Epithelial cell of prostate (primary cell): ENCODE measurements around the gene PLA2G7.

Experiments used
- DNase-seq: peaks from one replicate; pipeline ENCODE4 v3.0.0-alpha.2; 2011; ENCODE audit warnings: low read depth, low spot score
- H3K27ac ChIP-seq: fragments of 450-650 bp; 2 replicates; pipeline ENCODE4 v1.5.1; 2017; ENCODE audit warnings: mild to moderate bottlenecking

Gene PLA2G7

GRCh38 chr6:46690141-46690755, 44.9 kb downstream of the PLA2G7 start:
- no peak overlapping the region for H3K27ac ChIP-seq
- no peak for DNase-seq

DNA sequence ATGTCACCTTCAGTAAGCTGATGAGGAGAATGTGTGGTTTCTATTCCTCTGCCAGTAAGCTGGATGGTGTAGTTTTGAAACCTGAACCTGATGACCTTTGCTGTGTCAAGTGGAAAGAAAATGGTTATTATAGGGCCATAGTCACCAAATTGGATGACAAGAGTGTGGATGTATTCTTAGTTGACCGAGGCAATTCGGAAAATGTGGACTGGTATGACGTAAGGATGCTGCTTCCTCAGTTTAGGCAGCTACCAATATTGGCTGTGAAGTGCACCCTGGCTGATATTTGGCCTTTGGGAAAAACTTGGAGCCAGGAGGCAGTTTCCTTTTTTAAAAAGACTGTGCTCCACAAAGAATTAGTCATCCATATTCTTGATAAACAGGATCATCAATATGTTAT, 45.5 kb downstream of the PLA2G7 start:
- H3K27ac ChIP-seq, result no peak overlapping the region
- DNase-seq, result no peak

GRCh38 chr6:46688966-46689335, 46.2 kb downstream of the PLA2G7 start:
- H3K27ac ChIP-seq, result no peak overlapping the region
- no peak for DNase-seq

- DNase-seq, result no peak
- no peak overlapping the region for H3K27ac ChIP-seq
Observed at GRCh38 chr6:46688117-46688965, 46.8 kb downstream of the PLA2G7 start.

GRCh38 chr6:46687619-46688097, 47.5 kb downstream of the PLA2G7 start, which contains the start of gene TDRD6:
TDRD6 (plus strand) TSS chr6:46687885; CDS start chr6:46688129, 244 bp downstream.
- H3K27ac ChIP-seq, result no peak within 1 kb of the TSS
- DNase-seq, result no peak

DNA sequence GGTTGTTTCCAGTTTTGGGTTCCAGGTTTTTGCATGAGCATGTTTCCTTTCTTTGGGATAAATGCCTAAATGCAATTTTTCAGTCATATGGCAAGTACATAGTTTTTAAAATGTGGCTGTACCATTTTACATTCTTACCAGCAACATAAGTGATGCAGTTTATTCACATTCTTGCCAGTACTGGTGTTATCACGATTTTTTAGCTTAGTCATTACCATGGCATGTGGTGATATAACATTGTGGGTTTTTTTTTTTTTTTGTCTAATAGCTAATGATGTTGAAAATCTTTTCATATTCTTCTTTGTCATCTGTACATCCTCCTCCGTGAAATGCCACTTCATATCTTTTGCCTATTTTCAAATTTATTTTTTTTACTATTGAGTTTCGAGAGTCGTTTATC, 50.4 kb downstream of the PLA2G7 start:
- no peak for DNase-seq
- H3K27ac ChIP-seq, result no peak overlapping the region

GRCh38 chr6:46677314-46677654, 57.9 kb downstream of the PLA2G7 start:
- H3K27ac ChIP-seq, result no peak overlapping the region
- DNase-seq, result no peak

GRCh38 chr6:46676604-46677313, 58.4 kb downstream of the PLA2G7 start:
- no peak for DNase-seq
- H3K27ac ChIP-seq, result no peak overlapping the region

- DNase-seq, result no peak
Observed at GRCh38 chr6:46674410-46674809, 60.8 kb downstream of the PLA2G7 start.

DNA sequence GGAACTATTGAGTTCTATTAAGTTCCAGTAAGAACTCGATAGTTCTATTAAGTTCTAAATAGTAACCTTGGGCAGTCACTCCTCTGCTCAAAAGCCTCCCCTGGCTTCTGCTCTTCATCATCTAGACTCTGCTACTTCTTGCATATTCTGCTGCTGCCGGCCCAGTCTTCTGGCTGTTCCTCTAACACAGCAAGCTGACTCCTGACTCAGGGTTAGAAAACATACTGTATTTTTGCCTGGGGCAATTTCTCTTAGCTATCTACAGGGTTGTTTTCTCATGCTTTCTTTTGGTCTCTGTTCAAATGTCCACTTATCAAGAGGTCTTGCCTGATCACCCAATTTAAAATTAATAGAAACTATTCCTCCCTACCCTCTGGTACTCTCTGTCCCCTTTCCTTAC, 67.8 kb downstream of the PLA2G7 start:
- no peak overlapping the region for H3K27ac ChIP-seq
- no peak for DNase-seq

More at GRCh38 chr6:46674410-46674809, 60.8 kb downstream of the PLA2G7 start:
- H3K27ac ChIP-seq, result no peak overlapping the region

GRCh38 chr6:46661483-46661882, 73.7 kb downstream of the PLA2G7 start:
- DNase-seq, result no peak

GRCh38 chr6:46657642-46658041, 77.5 kb downstream of the PLA2G7 start:
- H3K27ac ChIP-seq, result no peak overlapping the region

More at GRCh38 chr6:46661483-46661882, 73.7 kb downstream of the PLA2G7 start:
- no peak overlapping the region for H3K27ac ChIP-seq

DNA sequence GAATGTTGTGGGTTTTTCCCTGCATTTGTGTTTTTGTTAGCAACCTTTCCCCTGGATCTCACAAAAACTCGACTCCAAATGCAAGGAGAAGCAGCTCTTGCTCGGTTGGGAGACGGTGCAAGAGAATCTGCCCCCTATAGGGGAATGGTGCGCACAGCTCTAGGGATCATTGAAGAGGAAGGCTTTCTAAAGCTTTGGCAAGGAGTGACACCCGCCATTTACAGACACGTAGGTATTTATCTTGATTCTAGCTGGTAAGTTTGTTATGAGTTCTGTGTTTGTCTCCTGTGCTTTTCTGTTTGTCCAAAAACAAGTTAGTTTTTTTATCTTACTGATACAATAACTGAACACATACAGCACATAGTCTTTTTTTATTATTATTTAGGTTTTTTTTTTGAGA, 79.4 kb downstream of the PLA2G7 start:
- DNase-seq, result no peak
- H3K27ac ChIP-seq, result no peak overlapping the region

More at GRCh38 chr6:46657642-46658041, 77.5 kb downstream of the PLA2G7 start:
- no peak for DNase-seq
